NCI-H1436 (cell line): ENCODE results near the gene VNN1.
"Not testable (repeated sequence)": the region's sequence is repeated elsewhere in the genome, so short reads cannot be mapped to it uniquely, and the experiment has no call there.

Experiments
- DNase-seq: peaks from one replicate; lab custom pipeline; 2025; lab: John Stamatoyannopoulos, UW

The VNN1 gene

GRCh38 chr6:132725471-132725870 is 11.6 kb upstream of the VNN1 start:
- no peak for DNase-seq

GRCh38 chr6:132719736-132720448 is 6.0 kb upstream of the VNN1 start:
- DNase-seq, result no peak

- DNase-seq, result no peak
Observed at GRCh38 chr6:132715881-132716637, 2.2 kb upstream of the VNN1 start.

GRCh38 chr6:132715204-132715603 is 1.3 kb upstream of the VNN1 start:
- DNase-seq, result no peak

- no peak for DNase-seq
Observed at GRCh38 chr6:132714160-132714559, 305 bp upstream of the VNN1 start.

- no peak for DNase-seq
Observed at GRCh38 chr6:132712366-132712765, 1.5 kb downstream of the VNN1 start.

GRCh38 chr6:132708771-132709170 is 5.1 kb downstream of the VNN1 start:
- no peak for DNase-seq

GRCh38 chr6:132708002-132708401 is 5.9 kb downstream of the VNN1 start:
- no peak for DNase-seq

GRCh38 chr6:132706756-132707155 is 7.1 kb downstream of the VNN1 start:
- DNase-seq, result not testable (repeated sequence)

GRCh38 chr6:132703936-132704335 is 9.9 kb downstream of the VNN1 start:
- DNase-seq, result no peak

- DNase-seq, result no peak
Observed at GRCh38 chr6:132698608-132699007, 15.2 kb downstream of the VNN1 start.

- DNase-seq, result no peak
Observed at GRCh38 chr6:132695773-132696172, 18.1 kb downstream of the VNN1 start.

- DNase-seq, result no peak
Observed at GRCh38 chr6:132693478-132693877, 20.4 kb downstream of the VNN1 start.

- DNase-seq, result no peak
Observed at GRCh38 chr6:132690678-132691077, 23.2 kb downstream of the VNN1 start.

GRCh38 chr6:132687306-132687705 is 26.5 kb downstream of the VNN1 start:
- DNase-seq, result no peak

- no peak for DNase-seq
Observed at GRCh38 chr6:132686531-132686930, 27.3 kb downstream of the VNN1 start.

GRCh38 chr6:132685009-132685408 is 28.8 kb downstream of the VNN1 start:
- DNase-seq, result no peak

GRCh38 chr6:132684272-132684671 is 29.6 kb downstream of the VNN1 start:
- no peak for DNase-seq

- DNase-seq, result no peak
Observed at GRCh38 chr6:132683543-132683942, 30.3 kb downstream of the VNN1 start.

- not testable (repeated sequence) for DNase-seq
Observed at GRCh38 chr6:132679094-132679493, 34.8 kb downstream of the VNN1 start.

- DNase-seq, result no peak
Observed at GRCh38 chr6:132675749-132676148, 38.1 kb downstream of the VNN1 start.

- DNase-seq, result no peak
Observed at GRCh38 chr6:132675002-132675401, 38.9 kb downstream of the VNN1 start.

GRCh38 chr6:132673376-132674094 is 40.3 kb downstream of the VNN1 start:
- DNase-seq, result no peak
